ENCODE measurements around the gene MAP7D2. TPM values are rescaled to one million over a fixed set of nuclear protein-coding genes. Genes with fewer than 3 reads are reported as not detected.
A peak's percentile ranks its signal among the peaks of the same experiment; 100 is the strongest.

The MAP7D2 gene
- total and polyA plus RNA-seq, 2 experiments from 2014 or later = 0.90 to 1.6 TPM

- no peaks in the 10 kb centered on the region for H3K79me2 ChIP-seq (replicated peaks; ENCODE audit: insufficient read depth)
- Mint-ChIP-seq H3K4me1 (peaks cover 13% of the 10 kb centered on the region; the same call in 2 of the 3 replicates), H3K27ac (no peak overlapping the region), H3K4me3 (no peak overlapping the region), H3K36me3 (ENCODE audit: low read depth) (no peaks in the 10 kb centered on the region; the same call in 2 of the 3 replicates), H3K27me3 (ENCODE audit: insufficient read depth, low read depth, poor library complexity) (peaks cover 6% of the 10 kb centered on the region), H3K9me3 (no peaks in the 10 kb centered on the region)
- H3K36me3 ChIP-seq (ENCODE audit: insufficient read depth) = no peaks in the 10 kb centered on the region
- no peaks in the 10 kb centered on the region for H3K4me1 ChIP-seq (ENCODE audit: insufficient read depth)
- H3F3A ChIP-seq (replicated peaks; ENCODE audit: low read depth) = no peaks in the 10 kb centered on the region
- no peak overlapping the region for H2AFZ ChIP-seq
- ATAC-seq (no peak), DNase-seq (ENCODE audit: low spot score) (no peak)
- H3K9me2 ChIP-seq (ENCODE audit: insufficient read depth) = no peaks in the 10 kb centered on the region
- no peaks in the 10 kb centered on the region for H3K27me3 ChIP-seq (ENCODE audit: insufficient read depth)
- H3K27ac ChIP-seq (ENCODE audit: low read depth) = no peak overlapping the region
- no peaks in the 10 kb centered on the region for H4K20me1 ChIP-seq (replicated peaks; ENCODE audit: insufficient read depth)
- H3K4me2 ChIP-seq = no peak overlapping the region
- TF ChIP-seq, protein P1, sequence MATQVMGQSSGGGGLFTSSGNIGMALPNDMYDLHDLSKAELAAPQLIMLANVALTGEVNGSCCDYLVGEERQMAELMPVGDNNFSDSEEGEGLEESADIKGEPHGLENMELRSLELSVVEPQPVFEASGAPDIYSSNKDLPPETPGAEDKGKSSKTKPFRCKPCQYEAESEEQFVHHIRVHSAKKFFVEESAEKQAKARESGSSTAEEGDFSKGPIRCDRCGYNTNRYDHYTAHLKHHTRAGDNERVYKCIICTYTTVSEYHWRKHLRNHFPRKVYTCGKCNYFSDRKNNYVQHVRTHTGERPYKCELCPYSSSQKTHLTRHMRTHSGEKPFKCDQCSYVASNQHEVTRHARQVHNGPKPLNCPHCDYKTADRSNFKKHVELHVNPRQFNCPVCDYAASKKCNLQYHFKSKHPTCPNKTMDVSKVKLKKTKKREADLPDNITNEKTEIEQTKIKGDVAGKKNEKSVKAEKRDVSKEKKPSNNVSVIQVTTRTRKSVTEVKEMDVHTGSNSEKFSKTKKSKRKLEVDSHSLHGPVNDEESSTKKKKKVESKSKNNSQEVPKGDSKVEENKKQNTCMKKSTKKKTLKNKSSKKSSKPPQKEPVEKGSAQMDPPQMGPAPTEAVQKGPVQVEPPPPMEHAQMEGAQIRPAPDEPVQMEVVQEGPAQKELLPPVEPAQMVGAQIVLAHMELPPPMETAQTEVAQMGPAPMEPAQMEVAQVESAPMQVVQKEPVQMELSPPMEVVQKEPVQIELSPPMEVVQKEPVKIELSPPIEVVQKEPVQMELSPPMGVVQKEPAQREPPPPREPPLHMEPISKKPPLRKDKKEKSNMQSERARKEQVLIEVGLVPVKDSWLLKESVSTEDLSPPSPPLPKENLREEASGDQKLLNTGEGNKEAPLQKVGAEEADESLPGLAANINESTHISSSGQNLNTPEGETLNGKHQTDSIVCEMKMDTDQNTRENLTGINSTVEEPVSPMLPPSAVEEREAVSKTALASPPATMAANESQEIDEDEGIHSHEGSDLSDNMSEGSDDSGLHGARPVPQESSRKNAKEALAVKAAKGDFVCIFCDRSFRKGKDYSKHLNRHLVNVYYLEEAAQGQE (IDR thresholded peaks at IDR 0.05; ENCODE audit: unreplicated experiment) = no peak
- TF ChIP-seq NANOG (IDR thresholded peaks at IDR 0.05; ENCODE audit: borderline replicate concordance) (no peak), CTCF (conservative IDR thresholded peaks at IDR 0.05; ENCODE audit: low read depth in 2 of 2) (0 out of 4 replicates have a peak, but pooled peaks of 1 of the 2 experiments have one; percentile 0)
- H3K4me3 ChIP-seq = no peak overlapping the region
These were observed 55.6 kb downstream of the MAP7D2 start for GRCh38 chrX:20060961-20061748.

- Histone ChIP-seq H3K4me2 (no peak overlapping the region), H2AFZ (no peak overlapping the region), H3K27me3 (ENCODE audit: insufficient read depth) (no peaks in the 10 kb centered on the region), H3K4me3 (no peak overlapping the region), H3K4me1 (ENCODE audit: insufficient read depth) (no peaks in the 10 kb centered on the region), H3K9me2 (ENCODE audit: insufficient read depth) (no peaks in the 10 kb centered on the region), H3K79me2 (replicated peaks; ENCODE audit: insufficient read depth) (no peaks in the 10 kb centered on the region), H3F3A (replicated peaks; ENCODE audit: low read depth) (no peaks in the 10 kb centered on the region), H3K36me3 (ENCODE audit: insufficient read depth) (no peaks in the 10 kb centered on the region), H4K20me1 (replicated peaks; ENCODE audit: insufficient read depth) (no peaks in the 10 kb centered on the region), H3K27ac (ENCODE audit: low read depth) (no peak overlapping the region)
- Mint-ChIP-seq H3K27me3 (ENCODE audit: insufficient read depth, low read depth, poor library complexity) (peaks cover 4% of the 10 kb centered on the region), H3K36me3 (ENCODE audit: low read depth) (no peaks in the 10 kb centered on the region; the same call in 2 of the 3 replicates), H3K4me3 (no peak overlapping the region), H3K9me3 (no peaks in the 10 kb centered on the region), H3K4me1 (peaks cover 15% of the 10 kb centered on the region; the same call in 2 of the 3 replicates), H3K27ac (no peak overlapping the region)
- ATAC-seq = no peak
- no peak for DNase-seq (ENCODE audit: low spot score)
- TF ChIP-seq ETS1 (IDR thresholded peaks at IDR 0.05) = no peak
- no peak for TF ChIP-seq CTCF (conservative IDR thresholded peaks at IDR 0.05; ENCODE audit: low read depth in 2 of 2)
- no peak for TF ChIP-seq EZH2phosphoT487 (IDR thresholded peaks at IDR 0.05; ENCODE audit: unreplicated experiment)
These were observed 57.1 kb downstream of the MAP7D2 start for GRCh38 chrX:20059467-20060128.
